GM19239 (cell line): ENCODE results near the gene ZDHHC8.

ENCODE experiments used
- DNase-seq: peaks from one replicate; pipeline ENCODE4 v3.0.0; 2011; ENCODE audit warnings: low spot score; ENCODE audit not compliant: insufficient read length
- FAIRE-seq: peaks from 2 replicates; lab custom pipeline; 2011; peaks lifted over from hg19 to GRCh38; lab: Jason Lieb, UNC

The ZDHHC8 gene

DNA sequence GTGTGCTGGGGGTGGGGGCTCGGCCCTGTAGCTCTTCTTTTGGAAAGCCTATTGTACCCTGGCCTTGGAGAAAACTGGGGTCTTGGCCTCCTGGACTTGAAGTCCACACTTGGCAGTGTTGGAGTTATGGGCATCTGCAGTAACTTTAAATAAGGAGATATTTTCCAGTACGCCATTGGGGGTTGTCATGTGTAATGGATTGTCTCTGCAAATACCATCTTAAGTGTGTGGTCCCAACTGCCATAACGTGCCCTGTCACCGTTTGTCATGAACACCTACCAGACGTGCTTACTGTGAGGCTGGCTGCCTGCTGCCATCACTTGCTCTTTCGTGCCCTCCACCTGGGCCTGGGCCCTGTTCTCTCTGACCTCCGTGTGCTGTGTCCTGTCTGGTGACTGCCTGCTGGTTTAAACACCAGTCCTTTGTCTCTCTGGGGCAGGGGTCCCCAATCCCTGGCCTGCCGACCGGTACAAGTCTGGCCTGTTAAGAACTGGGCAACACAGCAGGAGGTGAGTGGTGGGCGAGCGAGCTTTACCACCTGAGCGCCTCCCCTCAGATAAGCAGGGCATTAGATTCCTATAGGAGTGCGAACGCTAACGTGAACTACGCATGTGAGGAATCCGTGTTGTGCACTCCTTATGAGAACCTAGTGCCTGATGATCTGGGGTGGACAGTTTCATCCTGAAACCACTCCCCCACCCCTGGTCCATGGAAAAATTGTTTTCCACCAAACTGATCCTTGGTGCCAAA lies 3.6 kb upstream of the ZDHHC8 start:
- DNase-seq (no peak), FAIRE-seq (no peak)

DNA sequence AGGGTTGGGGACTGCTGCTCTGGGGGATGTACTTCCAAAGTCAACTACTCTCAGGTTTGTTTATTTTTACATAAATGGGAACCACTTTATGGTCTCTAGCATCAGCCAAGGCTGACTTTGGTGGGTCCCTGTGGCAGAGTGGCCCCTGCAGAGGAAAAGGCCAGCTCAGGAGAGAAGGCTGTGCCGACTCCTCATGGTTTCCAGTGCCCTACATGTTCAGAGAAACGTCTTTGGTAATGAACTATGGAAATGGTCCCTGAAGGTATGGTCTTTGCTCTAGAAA lies 3.0 kb upstream of the ZDHHC8 start:
- no peak for FAIRE-seq
- no peak for DNase-seq

DNA sequence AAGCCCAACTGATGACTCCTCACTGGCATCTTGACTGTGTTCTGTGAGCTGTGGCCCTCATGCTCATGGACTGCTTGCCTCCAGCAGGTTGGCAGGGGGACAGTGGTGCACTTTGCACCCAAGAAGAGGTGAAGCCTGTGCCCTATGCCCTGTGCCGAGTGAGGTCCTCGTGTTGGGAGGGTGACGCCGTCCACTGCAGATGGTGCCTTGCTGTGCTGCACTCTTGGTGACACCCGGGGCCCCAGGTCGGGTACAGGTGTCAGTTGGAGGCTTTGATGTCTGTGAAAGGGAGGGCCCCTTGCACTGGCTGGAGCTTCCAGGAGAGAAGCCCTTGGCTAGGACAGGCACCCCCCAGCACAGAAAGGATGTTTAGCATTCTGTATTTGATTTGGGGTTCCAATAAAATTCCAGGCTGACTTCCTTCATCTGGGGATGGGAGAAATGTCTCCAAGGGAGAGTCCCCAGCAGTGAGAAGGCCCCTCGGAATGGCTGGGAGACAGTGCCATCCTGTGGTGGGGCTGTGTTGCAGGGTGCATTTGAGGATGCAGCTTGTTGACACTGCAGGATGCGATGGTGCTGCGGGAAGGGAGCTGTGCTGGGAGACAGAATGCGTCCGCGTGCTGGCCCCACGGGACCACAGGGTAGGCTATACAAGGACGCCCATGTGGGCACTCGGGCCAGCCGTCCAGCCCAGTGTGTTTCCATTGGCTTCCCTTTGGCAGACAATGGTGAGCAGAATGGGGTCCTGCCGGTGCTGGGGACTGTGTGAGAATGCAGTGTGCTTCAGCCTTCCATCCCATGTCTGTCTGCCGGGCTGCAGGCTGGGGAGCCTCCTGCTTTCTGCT lies 2.5 kb upstream of the ZDHHC8 start:
- no peak for DNase-seq
- no peak for FAIRE-seq

DNA sequence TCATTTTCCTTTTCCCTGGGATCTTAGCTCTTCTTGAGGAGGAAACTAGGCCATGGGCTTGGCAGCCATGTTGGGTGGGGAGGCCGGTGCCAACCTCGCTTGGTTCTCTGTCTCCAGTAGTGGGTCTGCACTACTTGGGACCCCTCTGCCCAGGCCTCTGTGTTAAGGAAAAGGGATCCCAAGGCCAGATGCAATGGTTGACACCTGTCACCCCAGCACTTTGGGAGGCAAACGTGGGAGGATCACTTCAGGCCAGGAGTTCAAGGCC lies 1.9 kb upstream of the ZDHHC8 start:
- no peak for DNase-seq
- no peak for FAIRE-seq

DNA sequence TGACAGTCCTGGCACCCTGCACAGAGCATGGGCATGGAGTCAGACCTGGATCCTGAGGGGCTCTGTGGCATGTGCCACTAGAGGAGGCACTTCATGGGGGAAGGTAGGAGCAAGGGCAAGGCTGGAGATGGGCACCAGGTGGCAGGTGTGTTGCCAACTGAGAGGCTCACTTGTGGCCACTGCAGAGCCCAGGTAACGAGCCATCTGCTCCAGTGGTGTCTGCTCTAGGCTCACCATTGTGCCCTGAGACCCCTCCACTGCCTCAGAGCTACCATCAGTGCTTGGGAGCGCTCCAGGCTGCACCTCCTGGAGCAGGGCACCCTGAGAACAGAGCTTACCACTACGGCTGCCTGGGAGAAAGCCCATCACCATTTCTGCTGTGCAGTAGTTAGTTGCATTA lies 1.3 kb upstream of the ZDHHC8 start:
- FAIRE-seq: no peak
- DNase-seq: no peak

DNA sequence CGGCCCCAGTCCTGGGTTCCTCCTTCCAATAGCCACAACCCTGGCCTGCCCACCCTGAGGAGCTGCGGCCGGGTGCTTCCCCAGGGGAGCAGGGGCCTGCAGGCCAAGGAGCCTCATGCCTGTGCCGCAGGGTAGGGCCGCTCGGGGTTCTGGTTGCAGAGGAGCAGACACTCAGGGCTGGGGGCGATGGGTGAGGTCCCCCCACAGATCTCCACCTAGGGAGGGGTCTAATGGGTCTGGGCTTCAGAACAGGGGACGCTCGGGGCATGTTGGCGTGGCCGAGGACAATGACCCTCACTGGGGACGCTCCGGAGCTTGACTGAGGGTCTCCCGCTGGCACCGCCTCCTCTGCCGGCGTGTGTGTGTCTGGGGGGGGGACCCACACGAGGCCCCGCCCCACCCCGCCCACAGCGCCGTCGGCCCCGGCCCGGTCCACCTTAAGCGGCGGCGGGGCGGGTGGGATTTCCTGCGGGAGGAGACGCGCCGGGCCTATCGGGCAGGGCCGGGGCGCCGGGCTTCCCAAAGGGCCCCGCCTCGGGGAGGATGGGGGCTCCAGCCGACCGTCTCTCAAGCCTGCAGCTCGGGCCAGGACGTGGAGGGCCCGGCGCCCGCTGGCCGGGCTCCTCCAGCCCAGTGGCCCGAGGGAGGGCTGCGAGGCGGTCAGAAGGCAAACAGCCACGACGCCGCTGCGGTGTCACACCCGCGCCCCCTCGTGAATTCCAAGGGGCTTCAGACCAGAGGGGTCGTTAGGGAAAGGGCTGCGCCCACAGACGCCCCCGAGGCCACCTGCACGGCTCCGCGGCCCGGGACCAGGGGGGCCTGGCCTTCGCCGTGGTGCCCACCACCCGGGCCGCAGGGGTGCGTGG lies 640 bp upstream of the ZDHHC8 start:
- FAIRE-seq (peak; percentile 81), DNase-seq (peak; percentile 91)

DNA sequence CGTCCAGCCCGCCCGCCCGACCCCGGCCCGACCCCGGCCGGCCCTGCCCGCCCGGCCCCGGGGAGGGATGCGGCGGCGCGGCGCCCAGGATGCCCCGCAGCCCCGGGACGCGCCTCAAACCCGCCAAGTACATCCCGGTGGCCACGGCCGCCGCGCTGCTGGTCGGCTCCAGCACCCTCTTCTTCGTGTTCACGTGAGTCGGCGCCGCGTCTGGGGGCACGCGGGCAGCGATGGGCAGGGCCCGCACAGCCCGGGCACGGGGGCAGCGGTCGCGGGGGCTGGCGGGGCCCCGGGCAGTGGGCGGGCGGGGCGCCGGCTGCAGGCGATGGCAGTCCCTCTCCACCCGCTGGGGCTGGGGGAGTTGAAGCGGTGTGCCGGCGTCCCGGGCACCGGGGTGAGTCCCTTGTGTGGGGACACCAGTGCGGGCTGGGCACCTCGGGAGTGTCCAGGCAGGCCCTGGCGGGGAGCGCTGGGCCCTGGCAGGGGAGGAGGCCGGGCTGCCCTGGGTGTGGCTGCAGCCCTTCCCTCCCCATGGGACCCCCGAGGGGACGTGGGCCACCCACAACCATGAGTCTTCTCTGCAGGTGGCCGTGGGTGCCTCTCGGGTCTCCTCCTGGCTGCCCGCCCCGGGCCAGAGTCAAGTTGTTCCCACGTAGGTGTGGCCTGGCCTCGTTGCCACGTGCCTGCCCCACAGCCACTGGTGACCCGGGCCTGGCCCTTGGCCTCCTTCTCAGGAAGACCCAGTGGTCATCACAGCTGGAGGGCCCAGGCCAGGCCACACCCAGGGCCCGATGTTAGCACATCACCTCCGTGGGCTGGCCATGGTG lies 468 bp downstream of the ZDHHC8 start:
- peak; percentile 45 for DNase-seq

DNA sequence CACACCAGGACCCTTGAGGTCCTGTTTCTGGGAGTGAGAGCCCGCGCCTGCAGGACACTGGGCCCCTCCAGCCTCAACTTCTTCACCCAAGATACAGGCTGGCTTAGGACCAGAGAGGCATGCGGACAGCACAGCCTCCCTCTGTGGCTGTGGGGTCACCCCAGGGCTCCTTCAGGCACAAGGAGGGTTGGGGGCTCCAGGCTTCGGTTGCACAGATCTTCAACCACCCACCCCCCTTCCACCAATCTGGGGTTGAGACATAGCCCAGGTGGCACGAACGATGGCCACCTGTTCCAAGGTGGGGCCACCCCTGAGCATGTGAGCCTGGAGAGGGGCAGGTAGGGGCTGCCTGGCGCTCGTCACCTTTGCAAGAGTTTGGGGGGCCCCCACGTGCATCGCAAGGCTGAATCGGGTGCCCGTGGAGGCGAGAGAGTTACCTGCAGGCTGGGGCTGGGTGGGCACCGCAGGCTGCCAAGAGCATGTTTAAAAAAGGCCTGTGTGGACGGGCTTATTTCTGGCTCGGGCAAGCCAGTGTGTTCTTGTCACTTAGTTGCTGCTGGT lies 1.2 kb downstream of the ZDHHC8 start:
- FAIRE-seq (no peak), DNase-seq (no peak)

More for the DNA sequence above, 468 bp downstream of the ZDHHC8 start:
- FAIRE-seq: no peak

DNA sequence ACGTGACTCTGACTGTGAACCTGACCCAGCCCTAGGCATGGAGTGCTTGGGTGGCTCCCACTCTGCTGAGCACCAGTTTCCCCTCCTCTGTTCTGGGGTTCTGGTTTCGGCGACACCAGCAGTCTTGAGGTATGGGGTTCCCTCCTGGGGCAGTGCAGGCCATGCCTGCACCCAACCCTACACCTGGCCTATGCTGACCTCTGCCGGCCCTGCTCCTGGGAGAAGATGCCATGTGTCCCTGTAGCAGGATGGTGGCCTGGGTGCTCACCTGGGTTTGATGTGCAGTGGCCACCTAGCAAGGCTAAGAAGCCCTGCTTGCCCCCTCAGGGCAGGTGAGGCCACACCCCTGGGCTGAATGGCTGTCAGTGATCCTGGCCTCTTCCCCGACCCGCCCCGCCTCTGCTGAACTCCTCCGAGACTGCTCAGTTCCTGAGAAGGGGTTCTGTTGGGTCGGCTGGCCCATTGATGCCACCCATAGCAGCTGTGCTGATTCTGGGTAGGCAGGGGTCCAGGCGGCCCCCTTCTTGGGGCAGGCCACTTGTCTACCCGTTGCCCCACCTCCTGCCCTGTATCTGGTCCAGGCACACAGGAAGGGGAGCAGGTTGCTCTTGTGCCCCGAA lies 2.4 kb downstream of the ZDHHC8 start:
- DNase-seq (no peak), FAIRE-seq (no peak)

DNA sequence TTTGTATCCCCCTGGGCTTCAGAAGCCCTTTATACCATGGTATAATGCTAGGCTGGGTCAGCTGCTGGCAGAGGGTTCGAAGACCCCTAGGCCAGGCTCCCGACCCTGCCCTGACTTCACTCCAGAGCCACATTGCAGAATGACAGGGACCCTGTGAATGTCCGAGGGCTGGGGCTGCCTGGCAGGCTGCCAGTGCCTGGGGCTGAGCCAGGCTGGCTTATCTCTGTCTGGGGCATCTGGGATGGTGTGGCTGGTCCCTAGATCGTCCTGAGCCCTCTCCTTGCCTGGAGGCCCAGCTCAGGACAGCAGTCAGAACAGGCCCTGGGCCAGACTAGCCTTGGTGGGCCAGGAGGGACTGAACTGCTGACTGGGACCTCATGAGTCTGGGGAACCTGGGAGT lies 3.7 kb downstream of the ZDHHC8 start:
- DNase-seq (no peak), FAIRE-seq (no peak)

DNA sequence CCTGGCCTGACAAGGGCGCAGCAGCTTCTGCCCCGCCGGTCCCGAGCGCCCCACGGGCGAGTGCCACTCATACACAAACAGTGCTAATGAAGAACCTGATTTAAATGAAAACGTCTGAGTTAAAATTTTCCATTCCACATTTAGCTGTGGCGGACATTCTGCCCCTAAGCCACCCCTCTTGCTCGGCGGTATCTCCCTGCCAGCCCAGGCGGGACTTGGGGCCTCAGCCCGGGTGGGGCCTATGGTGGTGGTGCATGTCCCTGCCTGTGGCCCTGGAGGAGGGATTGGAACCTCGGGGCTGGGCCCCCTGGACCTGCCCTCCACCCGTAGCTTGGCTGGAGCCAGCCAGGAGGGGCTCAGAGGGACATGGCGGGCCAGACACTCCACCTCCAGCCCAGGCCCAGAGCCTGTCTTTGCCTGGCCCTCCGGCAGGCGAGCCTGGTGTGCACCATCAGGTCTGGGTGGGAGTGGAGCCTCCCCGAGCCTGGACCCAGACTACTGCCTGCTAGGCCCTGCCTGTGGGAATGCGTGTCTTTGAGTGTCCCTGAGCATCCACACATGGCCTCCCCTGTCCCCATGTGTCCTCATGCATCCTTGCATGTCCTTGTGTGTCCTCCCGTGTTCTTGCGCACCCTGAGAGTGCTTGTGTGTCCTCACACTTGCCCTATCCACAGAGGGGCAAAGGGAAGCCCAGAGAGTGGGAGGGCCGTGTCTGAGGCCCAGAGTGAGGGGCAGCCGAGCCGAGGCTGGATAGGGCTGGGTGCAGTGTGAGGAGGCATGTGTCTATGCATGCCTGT lies 4.4 kb downstream of the ZDHHC8 start:
- no peak for DNase-seq

DNA sequence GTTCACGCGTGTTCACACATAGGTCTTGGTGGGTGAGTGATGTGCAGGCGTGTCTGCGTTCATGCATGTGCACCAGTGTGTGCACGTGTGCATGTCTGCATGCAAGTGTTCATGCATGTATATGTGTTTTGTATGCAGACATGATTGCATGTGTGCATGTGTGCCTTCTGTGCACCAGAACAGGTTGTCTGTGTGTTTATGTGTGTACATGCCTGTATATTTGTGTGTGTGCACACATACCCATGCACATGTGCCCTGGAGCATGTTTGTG lies 4.9 kb downstream of the ZDHHC8 start:
- no peak for DNase-seq
- no peak for FAIRE-seq

More for the DNA sequence above, 4.4 kb downstream of the ZDHHC8 start:
- FAIRE-seq: no peak

DNA sequence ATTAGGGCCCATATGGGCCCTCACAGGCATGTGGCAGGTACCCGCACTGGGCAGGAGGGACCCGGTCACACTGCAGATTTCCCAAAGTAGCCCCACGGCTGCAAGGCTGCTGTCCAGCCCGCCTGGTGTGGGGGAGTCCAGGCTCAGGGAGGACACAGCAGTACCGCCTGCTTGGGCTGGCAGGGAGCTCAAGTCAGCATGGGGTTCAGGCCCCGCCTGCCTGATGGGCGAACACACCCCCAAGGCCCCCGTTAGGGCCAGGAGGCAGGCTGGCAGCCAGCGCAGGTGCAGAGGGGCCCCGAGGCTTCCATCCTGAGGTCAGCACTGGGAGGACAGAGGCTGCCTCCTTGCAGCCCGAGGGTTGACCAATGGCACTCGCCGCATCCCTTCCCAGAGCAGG lies 5.5 kb downstream of the ZDHHC8 start:
- no peak for FAIRE-seq
- no peak for DNase-seq

DNA sequence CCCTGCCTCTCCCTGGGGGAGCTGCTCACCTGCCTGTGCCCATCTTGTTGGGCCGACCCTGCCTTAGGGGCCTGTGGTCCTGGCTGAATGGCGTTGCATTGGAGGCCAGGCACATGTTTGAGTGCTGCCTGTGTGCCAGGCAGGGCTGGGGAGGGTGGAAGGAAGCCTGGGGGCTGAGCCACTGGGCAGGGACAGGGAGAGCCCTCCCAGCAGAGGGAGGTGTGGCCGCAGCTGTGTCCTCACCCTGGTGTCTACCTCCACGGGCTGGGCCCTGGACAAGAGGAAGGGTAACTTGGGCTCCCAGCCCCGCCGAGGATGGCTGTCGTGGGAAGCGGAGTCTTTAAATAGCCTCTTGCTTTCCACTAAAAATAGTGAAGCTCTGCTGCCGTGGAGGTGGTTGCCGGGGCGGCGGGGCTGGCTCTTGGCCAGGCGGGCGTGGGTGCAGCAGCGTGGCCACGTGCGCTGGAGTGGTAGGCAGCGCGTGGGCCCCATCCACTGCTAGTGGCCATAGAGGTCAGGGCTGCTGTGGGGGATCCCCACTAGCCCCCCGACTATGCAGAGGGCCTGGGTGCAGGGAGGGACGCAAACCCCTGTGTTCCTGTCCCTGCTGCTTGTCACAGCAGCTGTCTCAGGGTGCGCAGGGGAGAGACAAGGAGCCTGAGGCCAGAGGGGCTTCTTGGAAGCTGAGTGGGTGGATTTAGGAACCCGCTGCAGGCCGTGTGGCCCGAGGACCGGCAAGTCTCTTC lies 6.2 kb downstream of the ZDHHC8 start:
- no peak for FAIRE-seq
- no peak for DNase-seq

DNA sequence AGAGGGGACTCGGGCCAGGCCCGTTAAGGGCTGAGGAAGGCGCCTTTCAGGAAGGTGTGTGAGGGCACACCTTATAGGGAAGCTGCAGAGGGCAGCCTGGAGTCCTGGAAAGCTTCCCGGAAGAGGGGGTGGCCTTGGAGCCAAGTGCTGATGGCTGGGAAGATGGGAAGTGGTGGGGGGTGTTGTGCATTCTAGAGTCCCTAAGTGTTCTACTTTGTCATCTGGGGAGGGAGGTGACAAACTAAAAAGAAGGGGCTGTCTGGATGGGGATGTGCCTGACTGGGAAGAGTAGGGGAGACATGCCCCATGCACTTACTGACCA lies 6.8 kb downstream of the ZDHHC8 start:
- FAIRE-seq (no peak), DNase-seq (no peak)

DNA sequence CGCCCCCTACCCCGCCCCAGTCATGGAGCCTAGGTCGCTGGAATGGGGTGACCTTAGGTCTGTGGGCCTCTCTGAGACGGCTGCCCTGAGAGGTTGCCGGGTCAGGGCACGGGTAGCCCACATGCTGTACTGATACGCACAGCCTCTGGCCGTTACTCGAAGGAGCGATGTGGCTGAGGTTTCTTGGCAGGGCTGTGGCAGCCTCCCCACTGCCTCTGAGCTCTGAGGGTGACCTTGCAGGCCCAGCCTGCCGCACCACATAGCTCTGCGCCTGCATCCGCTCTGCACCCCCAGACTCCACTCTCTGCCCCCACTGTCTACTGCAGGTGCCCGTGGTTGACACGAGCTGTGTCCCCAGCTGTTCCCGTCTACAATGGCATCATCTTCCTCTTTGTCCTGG lies 7.3 kb downstream of the ZDHHC8 start:
- no peak for FAIRE-seq
- DNase-seq: no peak

DNA sequence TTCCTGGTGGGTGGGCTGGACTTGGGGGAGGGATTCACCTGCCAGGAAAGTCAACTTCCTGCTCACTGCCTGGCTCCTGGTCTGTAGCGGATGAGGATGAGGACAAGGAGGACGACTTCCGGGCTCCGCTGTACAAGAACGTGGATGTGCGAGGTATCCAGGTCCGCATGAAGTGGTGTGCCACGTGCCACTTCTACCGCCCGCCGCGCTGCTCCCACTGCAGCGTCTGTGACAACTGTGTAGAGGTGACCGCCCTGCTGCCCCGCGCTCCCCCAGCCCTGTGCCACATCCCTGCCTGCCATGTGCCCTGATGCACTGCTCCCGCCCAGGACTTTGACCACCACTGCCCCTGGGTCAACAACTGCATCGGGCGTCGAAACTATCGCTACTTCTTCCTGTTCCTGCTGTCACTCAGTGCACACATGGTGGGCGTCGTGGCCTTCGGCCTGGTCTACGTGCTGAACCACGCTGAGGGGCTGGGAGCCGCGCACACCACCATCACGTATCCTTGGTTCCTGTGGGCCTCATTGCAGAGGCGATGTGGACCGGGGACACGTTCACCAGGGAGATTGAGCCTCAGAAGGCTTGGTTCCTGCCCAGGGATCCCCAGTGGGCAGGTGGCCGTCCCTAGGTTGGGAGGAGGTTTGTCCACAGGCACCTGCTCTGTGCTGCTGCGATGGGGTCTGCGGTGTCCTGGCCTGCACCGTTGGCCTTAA lies 7.9 kb downstream of the ZDHHC8 start:
- DNase-seq (no peak), FAIRE-seq (no peak)

DNA sequence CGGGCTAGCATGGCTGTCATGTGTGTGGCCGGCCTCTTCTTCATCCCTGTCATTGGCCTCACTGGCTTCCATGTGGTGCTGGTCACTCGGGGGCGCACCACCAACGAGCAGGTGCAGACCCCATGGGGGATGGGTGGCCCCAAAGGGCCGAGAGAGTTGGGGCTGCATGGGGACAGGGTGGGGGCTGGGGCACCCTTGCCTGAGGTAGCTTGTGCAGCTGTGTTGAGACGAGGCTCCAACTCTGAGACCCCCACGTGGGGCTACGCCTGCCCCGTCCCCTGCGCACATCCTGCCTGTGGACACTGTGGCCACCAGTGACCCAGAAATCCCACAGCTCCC lies 8.5 kb downstream of the ZDHHC8 start:
- DNase-seq: no peak
- no peak for FAIRE-seq
